ENCODE data around the gene FBLN2. TPM values are rescaled to one million over a fixed set of nuclear protein-coding genes. Genes with fewer than 3 reads are reported as not detected.

FBLN2 gene
- total RNA-seq, 1 experiment from 2014 or later, result 0.11 TPM

DNA sequence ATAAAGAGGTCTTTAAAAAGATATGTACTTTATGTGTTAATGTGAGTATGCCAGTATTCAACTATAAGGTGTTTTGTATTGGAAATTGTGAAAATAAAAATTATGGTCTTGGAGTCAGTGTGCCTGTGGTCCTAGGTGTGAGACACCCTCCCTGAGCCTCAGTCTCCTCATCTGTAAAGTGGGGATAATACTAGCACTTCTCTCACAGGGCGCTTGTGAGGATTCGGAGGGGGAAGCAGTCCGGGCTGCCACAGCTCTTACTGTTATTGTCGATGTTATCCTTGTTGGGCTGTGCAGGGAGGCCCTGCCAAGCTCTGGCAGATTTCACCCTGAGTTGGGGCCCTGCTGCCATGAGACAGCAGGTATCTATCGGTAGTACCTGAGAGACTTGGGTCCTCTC, 26.7 kb upstream of the FBLN2 start:
- POLR2A ChIA-PET (ENCODE audit: unreplicated experiment), result no interaction called here
- no peak overlapping the region for H3K4me2 ChIP-seq (ENCODE audit: low read length)

DNA sequence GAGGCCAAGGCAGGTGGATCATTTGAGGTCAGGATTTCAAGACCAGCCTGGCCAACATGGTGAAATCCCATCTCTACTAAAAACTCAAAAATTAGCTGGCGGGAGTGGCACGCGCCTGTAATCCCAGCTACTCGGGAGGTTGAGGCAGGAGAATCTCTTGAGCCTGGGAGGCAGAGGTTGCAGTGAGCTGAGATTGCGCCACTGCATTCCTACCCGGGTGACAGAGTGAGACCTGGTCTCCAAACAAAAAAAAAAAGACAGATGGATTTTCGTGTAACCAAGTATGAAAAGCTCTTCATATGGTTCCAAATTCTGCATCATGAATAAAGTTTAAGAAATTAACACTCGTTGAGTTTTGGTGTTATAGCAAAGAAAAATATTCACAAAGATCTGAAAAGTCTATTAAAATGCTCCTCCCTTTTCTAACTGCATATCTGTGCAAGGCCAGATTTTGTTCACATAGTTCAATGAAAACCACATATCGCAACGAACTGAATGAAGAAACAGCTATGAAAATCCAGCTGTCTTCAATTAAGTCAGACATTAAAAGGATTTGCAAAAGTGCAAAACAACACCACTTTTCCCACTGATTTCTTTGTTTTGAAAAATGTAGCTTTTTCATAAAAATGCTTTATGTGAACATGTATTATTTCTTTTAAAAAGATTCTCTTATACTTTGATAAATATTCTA, 23.8 kb upstream of the FBLN2 start:
- ATAC-seq, result no peak
- Histone ChIP-seq H3K9me2 (replicated peaks; ENCODE audit: low read length) (no peaks in the 10 kb centered on the region), H3K79me2 (ENCODE audit: low read length) (no peaks in the 10 kb centered on the region), H3K27me3 (ENCODE audit: low read length) (no peaks in the 10 kb centered on the region), H3K4me3 (ENCODE audit: low read length) (no peak overlapping the region), H3K36me3 (ENCODE audit: low read depth, low read length) (no peaks in the 10 kb centered on the region), H3K9ac (ENCODE audit: low read length) (no peak overlapping the region), H3K4me2 (ENCODE audit: low read length) (no peak overlapping the region), H3K27ac (ENCODE audit: low read length) (no peak overlapping the region), H4K20me1 (ENCODE audit: low read length) (no peaks in the 10 kb centered on the region), H3K9me3 (ENCODE audit: low read length) (no peaks in the 10 kb centered on the region), H3K4me1 (ENCODE audit: insufficient read depth, low read length) (no peaks in the 10 kb centered on the region), H2AFZ (ENCODE audit: low read length) (no peak overlapping the region), H3F3A (ENCODE audit: low read length, unreplicated experiment) (no peaks in the 10 kb centered on the region)
- no peak for TF ChIP-seq EZH2 (IDR thresholded peaks at IDR 0.05; ENCODE audit: low read length, unreplicated experiment)
- no peak for TF ChIP-seq EZH2phosphoT487 (IDR thresholded peaks at IDR 0.05; ENCODE audit: borderline replicate concordance, low read length)
- TF ChIP-seq, protein P1, sequence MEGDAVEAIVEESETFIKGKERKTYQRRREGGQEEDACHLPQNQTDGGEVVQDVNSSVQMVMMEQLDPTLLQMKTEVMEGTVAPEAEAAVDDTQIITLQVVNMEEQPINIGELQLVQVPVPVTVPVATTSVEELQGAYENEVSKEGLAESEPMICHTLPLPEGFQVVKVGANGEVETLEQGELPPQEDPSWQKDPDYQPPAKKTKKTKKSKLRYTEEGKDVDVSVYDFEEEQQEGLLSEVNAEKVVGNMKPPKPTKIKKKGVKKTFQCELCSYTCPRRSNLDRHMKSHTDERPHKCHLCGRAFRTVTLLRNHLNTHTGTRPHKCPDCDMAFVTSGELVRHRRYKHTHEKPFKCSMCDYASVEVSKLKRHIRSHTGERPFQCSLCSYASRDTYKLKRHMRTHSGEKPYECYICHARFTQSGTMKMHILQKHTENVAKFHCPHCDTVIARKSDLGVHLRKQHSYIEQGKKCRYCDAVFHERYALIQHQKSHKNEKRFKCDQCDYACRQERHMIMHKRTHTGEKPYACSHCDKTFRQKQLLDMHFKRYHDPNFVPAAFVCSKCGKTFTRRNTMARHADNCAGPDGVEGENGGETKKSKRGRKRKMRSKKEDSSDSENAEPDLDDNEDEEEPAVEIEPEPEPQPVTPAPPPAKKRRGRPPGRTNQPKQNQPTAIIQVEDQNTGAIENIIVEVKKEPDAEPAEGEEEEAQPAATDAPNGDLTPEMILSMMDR (conservative IDR thresholded peaks at IDR 0.05; ENCODE audit: low read depth, low read length), result no peak
- ChIA-PET POLR2A (ENCODE audit: unreplicated experiment) (interaction anchor here (0.7 kb wide), 1 partner anchor 14 kb away, joined by 3 read pairs; no protein-coding TSS in a partner anchor), CTCF (no interaction called here)
- no TSS peak for BruUV-seq (replicated peaks)
- DNase-seq, result no peak
- intact Hi-C loops (cut with micrococcal nuclease), result no loop called here

More for the DNA sequence above, 26.7 kb upstream of the FBLN2 start:
- intact Hi-C loops (cut with micrococcal nuclease), result no loop called here
- Histone ChIP-seq H3K4me1 (ENCODE audit: insufficient read depth, low read length) (no peaks in the 10 kb centered on the region), H3K27me3 (ENCODE audit: low read length) (no peaks in the 10 kb centered on the region), H3K36me3 (ENCODE audit: low read depth, low read length) (no peaks in the 10 kb centered on the region), H3K9me3 (ENCODE audit: low read length) (no peaks in the 10 kb centered on the region), H4K20me1 (ENCODE audit: low read length) (no peaks in the 10 kb centered on the region), H3K9me2 (replicated peaks; ENCODE audit: low read length) (no peaks in the 10 kb centered on the region), H2AFZ (ENCODE audit: low read length) (no peak overlapping the region), H3K9ac (ENCODE audit: low read length) (no peak overlapping the region), H3F3A (ENCODE audit: low read length, unreplicated experiment) (no peaks in the 10 kb centered on the region), H3K79me2 (ENCODE audit: low read length) (no peaks in the 10 kb centered on the region), H3K27ac (ENCODE audit: low read length) (no peak overlapping the region), H3K4me3 (ENCODE audit: low read length) (no peak overlapping the region)
- ATAC-seq (no peak), DNase-seq (no peak)
- no TSS peak for BruUV-seq (replicated peaks)
- TF ChIP-seq EZH2 (IDR thresholded peaks at IDR 0.05; ENCODE audit: low read length, unreplicated experiment) (no peak), EZH2phosphoT487 (IDR thresholded peaks at IDR 0.05; ENCODE audit: borderline replicate concordance, low read length) (no peak)
- TF ChIP-seq, protein P1 (conservative IDR thresholded peaks at IDR 0.05; ENCODE audit: low read depth, low read length), result no peak
- CTCF ChIA-PET, result no interaction called here

DNA sequence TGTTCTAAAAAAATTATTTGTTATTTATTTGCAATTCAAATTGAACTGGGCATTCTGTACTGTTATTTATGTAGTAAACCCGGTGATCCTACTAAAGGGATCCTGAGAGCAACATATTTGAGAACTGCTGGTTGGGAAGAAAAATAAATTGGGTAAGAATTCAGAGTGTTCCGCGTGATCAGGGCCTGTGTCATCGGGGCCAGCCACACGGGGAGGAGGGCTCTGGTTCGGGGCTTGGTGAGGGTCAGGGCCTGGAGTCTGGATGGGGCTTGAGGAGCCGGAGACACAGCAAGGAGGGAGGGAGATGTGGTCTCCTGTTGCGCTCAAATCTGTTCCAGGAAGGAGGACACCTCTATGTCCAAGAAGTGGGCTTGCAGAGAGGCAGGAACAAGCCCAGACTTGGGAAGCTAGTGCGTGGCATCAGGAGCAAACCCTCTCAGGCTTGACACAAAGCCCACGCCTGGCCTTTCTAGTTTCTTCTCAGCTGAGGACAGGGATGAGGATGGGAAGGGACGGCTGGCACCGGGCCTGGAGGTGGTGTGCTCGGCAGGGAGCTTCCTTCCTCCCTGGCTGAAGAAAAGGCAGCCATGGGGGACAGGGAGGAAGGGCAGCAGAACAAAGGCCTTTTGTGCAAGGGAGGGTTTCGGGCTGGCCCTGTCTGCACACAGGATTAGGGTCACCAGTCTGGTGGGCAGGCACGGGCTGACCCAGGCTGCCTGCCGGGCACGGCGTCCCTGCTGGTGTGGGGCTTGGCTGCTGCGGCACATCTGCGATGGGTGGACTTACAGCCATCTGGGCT, 22.9 kb upstream of the FBLN2 start:
- BruUV-seq (replicated peaks), result no TSS peak
- Histone ChIP-seq H3K27me3 (ENCODE audit: low read length) (no peaks in the 10 kb centered on the region), H3K36me3 (ENCODE audit: low read depth, low read length) (no peaks in the 10 kb centered on the region), H3K9ac (ENCODE audit: low read length) (no peak overlapping the region), H3K4me2 (ENCODE audit: low read length) (no peak overlapping the region), H3K27ac (ENCODE audit: low read length) (no peak overlapping the region), H3K4me3 (ENCODE audit: low read length) (no peak overlapping the region), H3K4me1 (ENCODE audit: insufficient read depth, low read length) (no peaks in the 10 kb centered on the region), H4K20me1 (ENCODE audit: low read length) (no peaks in the 10 kb centered on the region), H3F3A (ENCODE audit: low read length, unreplicated experiment) (no peaks in the 10 kb centered on the region), H3K9me2 (replicated peaks; ENCODE audit: low read length) (no peaks in the 10 kb centered on the region), H2AFZ (ENCODE audit: low read length) (no peak overlapping the region), H3K9me3 (ENCODE audit: low read length) (no peaks in the 10 kb centered on the region), H3K79me2 (ENCODE audit: low read length) (no peaks in the 10 kb centered on the region)
- POLR2A ChIA-PET (ENCODE audit: unreplicated experiment), result no interaction called here
- no peak for ATAC-seq
- intact Hi-C loops (cut with micrococcal nuclease), result no loop called here
- no peak for DNase-seq
- no peak for TF ChIP-seq EZH2 (IDR thresholded peaks at IDR 0.05; ENCODE audit: low read length, unreplicated experiment)
- TF ChIP-seq EZH2phosphoT487 (IDR thresholded peaks at IDR 0.05; ENCODE audit: borderline replicate concordance, low read length), result no peak
- TF ChIP-seq, protein P1 (conservative IDR thresholded peaks at IDR 0.05; ENCODE audit: low read depth, low read length), result no peak
- CTCF ChIA-PET, result no interaction called here

Measured in PC-3 (cell line).